ENCODE data around the gene ARHGEF28.

Gene ARHGEF28

DNA sequence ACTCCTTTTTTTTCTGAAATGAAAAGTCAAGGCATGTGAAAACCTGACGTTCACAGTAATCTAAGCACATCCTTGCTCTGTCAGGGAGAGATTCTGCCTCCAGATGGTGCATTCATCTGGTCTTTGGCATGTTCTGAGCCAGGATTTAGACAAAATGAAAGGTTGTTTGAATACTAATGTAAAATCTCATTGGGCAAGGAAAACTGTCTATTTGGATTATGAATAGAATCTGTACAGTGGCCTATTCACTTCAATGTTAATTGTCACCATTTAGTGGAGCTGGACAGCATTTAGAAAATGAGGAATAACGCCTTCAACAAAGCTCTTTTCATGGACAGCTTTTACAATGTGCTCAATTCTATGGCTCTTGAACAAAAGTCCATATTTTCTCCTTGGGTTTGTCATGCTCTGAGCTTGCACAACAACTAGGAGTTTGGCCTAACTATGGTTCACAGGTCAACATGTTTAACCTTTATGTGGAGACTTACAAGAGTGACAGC is 28.9 kb downstream of the ARHGEF28 start:
- no peak for DNase-seq

DNA sequence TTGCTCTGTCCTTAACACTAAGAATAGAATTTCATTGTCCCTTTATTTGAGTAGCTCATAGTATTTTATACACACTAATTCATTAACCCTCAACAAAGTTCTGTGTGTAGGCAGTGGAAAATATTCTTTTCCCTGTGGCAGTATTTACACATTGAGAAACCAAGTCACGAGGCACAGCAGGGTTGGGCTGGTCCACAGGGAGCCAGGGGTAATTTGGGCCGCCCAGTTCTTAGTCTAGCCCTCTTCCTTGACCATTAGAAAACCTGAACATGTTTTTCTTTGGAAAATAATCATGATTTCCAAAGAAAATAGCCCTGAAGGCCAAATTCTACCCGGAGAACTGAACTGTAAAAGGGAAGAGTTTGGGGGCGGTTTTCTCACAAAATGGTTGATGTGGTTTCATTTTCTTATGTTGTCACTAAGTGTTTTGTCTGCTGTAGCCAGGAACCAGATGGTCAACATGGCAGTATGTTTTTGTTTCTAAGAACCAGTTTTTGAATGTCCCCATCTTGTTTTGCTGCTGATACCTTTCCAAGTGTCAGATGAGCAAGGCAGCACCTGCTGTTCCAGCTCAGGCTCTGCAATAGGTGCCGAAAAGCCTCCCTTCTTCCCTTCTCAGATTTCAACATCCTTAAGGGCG is 29.6 kb downstream of the ARHGEF28 start:
- DNase-seq, result no peak

DNA sequence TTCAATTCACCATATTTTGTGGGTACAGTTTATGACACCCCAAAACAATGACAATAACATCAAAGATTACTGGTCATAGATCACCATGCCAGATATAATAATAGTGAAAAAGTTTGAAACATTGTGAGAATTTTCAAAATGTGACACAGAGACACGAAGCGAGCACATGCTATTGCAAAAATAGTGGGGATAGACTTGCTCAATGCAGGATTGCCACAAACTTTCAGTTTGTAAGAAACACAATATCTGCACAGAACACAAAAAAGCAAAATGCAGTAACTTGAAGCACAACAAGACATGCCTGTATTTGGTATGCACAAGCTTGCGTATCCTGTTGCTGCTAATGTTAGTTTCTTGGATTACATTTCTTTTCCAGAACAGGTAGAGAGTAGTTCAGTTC is 35.8 kb downstream of the ARHGEF28 start:
- DNase-seq, result no peak

DNA sequence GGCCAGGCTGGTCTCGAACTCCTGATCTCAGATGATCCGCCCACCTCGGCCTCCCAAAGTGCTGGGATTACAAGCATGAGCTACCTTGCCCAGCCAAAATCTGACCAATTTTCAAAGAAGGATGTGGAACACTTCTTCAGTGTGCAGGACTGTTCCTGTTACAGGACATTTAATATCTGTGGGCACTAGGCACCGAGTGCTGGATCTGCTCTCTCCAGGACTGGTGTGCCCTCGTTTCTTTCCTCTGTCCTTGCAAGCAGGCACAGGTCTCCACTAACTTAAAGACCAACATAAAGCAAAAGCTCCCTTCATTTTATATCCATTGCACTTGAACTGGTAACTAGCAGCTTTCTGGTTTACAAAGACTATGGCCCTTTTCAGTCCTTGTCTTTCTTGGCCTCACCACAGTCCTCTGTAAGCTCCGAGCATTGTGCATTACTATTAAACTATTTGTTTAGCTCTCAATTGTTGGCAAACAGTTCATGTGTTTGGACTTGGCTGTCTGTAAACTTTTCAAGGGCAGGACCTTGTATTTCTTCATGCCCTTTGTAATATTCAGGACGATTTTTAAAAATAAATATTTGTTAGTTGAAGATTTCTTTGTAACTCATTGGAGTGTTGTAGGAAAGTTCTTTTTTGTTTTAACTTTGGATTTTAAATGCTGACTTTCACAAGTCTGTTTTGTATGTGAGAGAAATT is 37.3 kb downstream of the ARHGEF28 start:
- DNase-seq, result no peak

DNA sequence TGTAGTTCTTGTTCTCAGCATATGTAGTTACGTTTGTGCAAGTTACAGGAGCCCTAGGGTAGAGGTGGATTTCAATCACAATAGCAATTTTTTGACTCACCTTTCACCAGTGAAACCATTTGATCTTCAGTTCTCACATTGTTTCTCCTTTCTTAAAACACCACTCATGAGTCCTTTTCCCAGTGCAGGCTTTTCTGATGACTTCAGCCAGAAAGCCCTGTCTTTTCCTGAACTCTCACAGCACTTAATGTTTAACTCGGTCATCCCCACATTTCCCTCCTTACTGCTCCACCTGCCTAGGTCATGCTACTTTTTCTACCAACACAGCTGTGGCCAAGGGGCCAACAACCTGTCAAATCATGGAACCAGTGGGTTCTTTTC is 37.9 kb downstream of the ARHGEF28 start:
- no peak for DNase-seq

DNA sequence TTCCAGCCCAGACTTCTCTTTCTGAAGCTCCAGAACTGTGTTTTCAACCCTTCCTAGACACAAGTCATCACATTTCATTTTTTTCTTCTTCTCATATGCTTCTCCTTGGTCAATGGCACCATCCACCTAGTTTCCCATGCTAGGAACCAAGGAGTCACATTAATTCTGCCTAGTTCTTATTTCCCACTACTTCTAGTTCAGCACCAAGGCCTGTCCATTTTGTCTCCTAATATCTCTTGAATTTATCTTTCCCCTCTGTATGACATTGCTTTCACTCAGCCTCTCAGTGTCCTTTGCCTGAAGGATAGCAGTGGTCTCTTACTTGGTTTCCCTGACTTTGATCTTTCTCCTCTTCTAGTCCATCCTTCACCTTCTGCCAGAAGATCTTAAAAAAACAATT is 38.8 kb downstream of the ARHGEF28 start:
- no peak for DNase-seq

DNA sequence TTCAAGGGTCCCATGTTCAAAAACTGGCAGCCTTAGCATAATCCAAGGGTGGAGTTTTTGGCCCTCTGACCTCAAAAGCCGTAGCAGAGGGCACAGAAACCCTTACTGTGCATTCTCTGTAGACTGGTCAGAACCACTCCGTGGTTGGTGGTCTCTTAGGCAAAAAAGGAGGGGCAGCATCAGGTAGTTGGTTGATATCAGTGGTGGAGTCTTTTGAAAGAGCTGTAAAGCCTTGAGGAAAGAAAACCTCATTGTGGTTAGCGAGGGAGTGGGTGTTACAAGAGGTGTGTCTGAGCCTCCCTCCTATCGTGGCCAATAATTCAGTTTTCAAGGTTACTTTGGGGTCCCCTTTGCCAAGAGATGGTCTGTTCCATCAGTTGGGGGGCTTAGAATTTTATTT is 40.9 kb downstream of the ARHGEF28 start:
- no peak for DNase-seq

DNA sequence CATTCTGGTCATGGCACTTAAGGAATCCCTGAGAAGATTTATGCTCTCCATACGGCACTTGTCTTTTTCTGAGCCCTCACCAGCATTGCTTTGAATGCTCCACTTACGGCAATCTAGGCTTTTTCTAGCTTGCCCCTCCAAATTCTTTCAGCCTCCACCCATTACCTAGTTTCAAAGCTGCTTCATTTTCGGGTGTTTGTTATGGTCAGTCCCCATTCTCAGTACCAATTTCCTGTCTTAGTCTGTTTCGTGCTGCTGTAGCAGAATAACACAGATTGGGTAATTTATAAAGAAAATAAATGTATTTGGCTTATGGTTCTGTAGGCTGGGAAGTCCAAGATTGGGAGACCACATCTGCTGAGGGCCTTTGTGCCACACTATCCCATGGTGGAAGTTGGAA is 42.0 kb downstream of the ARHGEF28 start:
- DNase-seq, result no peak

DNA sequence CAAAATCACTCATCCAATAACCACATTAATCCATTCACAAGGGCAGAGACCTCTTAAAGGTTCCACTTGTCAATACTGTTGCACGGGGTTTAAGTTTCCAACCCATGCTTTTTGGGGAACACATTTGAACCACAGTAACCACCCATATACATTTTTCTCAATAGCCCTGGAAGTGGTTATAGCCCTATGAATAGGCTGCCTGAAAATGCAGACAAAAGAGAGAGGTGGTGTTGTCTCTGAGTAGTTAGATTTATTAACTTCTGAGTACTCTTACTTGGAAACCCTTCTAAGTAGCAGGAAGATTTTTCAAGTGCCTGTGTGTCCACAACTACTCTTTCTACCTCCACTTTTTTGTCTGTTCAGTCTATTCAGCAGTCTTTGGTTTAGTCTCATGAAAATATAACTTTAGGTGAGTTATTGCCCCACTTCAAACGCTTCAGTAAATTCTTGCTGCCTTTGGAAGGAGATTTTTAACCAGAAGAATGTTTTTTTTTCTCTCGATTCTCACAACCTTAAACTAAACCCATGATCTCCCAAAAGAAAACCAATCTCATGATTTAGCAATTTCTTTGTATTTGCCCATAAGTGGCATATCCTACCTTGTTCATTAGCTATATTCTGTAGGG is 42.6 kb downstream of the ARHGEF28 start:
- no peak for DNase-seq

DNA sequence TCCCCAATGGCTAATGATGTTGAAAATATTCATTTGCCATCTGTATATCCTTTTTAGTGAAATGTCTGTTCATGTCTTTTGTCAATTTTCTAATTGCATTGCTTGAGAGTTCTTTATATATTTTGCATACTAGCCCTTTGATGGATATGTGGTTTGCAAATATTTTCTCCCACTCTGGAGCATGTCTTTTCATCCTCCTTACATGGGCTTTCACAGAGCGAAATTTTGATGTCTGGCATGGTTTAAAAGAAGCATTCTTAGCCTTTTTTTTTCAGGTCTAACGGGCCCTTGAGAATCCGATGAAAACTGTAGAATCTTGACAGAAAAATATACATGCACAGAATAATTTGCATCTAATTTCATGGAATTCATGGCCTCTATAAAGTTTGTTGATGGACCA is 44.7 kb downstream of the ARHGEF28 start:
- no peak for DNase-seq

DNA sequence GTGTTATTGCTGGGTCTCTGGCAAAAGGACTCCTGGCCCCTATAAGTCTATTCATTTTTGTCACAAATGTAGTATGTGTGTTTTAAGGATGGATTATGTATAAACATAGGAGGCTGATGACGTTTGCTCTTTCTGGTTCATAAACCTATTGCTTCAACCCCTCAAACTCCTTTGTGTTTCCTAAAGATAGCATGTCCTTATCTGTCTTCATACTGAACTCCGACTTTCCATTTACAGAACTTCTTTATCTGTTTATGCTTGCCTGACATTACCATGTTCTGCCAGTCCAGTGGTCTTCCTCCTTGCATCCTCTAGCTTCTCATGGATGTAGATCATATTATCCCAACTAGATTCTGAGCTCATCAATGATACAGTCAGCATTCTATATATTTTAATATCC is 46.1 kb downstream of the ARHGEF28 start:
- DNase-seq, result no peak

DNA sequence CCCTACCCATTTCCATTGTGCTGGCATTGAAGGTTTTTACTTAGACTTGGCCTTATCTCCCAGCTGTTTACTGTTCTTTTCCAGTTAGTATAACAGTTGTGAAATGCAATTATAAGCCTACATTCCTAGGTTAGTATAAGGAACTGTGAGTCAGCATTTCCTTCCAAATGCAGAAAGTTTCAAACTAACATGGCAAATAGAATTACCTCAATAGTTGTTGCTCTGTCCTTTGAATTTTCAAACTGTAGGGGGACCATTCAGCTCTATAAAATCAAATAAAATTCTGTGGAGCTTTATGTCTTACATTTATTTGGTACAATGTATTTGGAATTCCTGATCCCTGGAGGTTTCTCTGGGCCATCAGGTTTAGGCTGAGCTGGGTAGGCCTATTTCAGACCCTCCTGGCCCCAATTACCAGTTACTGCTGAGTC is 47.2 kb downstream of the ARHGEF28 start:
- DNase-seq, result no peak

DNA sequence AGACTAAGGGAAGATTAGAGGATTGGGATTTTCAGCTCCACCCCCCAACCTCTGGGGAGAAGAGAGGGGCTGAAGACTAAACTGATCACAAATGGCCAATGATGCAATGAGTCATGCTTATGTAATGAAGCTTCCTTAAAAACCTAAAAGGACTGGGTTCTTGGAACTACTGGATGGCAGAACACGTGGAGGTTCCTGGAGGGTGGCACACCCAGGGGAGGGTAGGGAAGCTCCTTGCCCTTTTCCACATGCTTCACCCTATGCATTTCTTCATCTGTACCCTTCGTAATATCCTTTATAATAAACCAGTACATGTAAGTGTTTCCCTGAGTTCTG is 48.6 kb downstream of the ARHGEF28 start:
- no peak for DNase-seq

DNA sequence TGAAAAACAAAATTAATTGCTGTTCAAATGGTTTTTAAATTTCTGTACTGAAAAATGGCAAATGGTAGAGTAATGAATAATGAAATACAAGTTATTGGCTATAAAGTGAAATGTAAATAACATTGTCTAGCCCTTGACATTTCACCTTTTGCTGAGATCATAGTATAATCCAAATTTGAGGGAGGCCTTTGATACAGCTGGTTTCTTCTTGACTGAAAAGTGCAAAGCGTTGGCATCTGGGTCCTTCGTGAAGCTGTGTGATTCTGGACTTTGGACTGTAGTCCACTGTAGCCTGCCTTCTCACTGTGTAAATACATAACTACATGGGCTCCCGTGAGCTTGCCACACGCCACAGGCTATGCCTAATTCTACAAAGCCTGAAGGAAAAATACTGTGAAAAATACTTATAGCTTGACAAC is 52.3 kb downstream of the ARHGEF28 start:
- DNase-seq, result no peak

DNA sequence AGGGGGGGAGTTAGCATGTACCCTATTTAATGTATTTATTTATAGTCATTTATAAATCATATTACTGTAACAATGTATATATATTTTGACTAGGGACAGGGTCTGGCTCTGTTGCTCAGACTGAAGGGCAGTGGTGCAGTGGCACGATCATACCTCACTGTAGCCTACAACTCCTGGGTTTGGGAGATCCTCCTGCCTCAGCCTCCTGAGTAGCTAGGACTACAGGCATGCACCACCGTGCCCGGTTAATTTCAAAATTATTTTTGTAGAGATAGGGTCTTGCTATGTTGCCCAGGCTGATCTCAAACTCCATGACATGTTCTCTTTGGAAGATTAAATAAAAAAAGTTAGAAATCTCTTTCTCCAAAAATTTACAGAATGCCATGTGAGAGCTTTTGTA is 52.8 kb downstream of the ARHGEF28 start:
- DNase-seq, result no peak

DNA sequence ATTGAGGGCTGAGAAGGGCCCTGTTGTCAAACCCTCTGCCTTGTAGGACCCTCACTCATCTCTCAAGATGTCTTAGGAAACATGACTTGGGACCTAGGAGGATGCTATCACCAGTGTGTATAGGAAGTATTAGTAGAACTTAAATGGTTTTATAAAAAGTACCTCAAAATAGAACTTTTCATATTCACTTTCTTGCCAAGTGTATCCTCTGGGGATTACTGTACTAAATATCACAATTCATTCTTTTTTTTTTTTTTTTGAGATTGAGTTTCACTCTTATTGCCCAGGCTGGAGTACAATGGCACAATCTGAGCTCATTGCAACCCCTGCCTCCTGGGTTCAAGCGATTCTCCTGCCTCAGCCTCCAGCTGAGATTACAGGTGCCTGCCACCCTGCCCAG is 56.2 kb downstream of the ARHGEF28 start:
- DNase-seq, result no peak

DNA sequence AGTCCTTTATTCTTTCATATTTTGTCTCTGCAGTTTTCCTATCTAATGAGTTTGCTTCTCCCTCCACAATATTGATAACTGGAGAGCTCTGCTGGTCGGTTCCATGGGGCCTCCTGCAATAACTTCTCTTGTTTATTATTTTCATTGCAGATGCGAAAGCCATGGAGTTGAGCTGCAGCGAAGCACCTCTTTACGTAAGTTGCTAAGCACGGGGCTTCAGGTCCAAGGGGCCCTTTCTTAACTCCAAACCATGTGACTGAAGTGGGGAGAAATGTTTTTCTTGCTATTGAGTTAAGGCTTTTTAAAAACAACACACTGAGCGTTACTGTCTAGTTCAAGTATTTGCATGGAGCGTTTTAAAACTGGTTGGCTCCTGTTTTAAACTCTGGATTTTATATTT is 58.7 kb downstream of the ARHGEF28 start:
- DNase-seq, result no peak

DNA sequence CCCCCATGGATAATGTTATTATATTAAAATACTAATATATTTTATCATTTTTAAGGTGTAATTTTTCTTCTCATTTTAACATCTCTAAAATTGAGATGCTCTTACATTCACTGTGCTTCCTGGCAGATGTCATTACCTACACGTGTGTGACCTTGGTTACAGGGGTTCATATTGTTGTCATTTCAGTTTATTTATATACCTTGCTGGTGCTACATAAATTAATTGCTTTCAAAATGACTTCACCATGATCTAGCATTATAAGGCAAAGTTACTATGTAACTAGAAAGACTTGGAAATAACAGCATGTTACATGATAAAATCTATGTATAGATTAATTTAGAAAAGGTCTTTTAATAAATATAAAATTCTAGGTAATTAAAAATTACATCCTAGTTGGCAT is 60.9 kb downstream of the ARHGEF28 start:
- DNase-seq, result no peak

DNA sequence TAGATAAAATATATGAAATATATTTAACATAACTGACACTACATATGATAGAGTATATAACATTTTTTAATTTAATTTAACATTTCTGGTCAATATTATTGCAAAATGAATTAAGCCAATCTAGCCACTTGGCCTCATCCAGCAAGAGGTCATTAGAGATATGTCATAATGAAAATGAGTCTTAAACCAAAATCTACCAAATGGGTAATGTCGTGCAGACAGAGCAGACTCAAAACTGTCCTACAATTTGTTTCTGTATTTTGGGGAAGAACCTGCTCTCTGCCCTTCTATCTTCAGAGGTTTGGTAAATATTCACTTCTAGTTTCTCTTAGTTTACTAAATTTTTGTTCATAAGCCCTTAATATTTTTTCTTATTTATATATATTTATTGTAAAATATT is 61.4 kb downstream of the ARHGEF28 start:
- DNase-seq, result no peak

DNA sequence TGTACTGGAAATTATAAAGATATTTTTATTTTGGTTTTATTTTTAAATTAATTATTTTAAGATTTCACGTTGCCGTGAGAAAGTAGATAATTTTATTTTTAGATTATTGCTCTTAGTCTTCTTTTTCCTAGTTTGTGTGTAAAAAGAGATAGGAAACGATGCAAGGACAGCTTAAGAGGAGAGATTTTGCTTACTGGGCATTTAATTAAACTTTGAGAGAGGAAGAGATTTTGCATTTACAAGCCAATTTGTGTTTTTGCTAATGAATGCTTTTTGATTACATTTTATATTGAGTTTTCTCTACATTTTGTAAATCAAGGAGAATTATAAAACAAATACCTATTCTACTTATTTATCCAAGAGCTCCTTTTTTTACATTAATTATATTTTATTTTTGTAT is 64.0 kb downstream of the ARHGEF28 start:
- DNase-seq, result no peak

DNA sequence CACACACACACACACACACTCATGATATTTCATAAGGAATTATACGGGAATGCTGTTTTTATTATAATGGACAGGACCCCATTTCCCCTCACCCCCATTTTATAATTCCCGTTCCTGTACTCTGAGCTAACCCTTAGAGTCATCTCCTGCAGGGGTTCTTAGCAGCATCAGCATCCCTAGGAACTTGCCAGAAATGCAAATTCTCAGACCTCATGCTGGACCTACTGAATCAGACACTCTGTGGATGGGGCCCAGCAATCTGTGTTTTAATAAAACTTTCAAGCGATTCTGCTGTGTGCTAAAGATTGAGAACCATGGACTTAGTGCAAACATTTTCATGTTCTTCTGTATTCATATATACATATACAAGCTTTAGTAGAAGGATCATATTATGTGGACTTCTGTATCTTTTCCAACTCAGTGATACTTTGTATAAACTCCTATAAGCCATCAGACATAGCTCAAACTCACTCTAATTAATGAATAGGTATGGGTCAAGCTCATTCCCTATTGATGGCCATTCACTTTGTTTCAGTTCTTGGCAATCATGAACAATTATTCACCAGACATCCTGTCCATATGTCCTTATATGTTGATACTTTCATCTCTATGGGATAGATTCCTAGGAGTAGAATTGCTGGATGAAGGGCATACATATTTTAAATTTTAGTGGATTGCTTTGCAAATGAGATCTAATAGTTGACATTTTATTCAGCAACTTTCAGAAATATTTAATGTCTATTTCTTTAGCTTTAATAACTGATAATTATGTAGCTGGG is 65.5 kb downstream of the ARHGEF28 start:
- DNase-seq, result no peak

DNA sequence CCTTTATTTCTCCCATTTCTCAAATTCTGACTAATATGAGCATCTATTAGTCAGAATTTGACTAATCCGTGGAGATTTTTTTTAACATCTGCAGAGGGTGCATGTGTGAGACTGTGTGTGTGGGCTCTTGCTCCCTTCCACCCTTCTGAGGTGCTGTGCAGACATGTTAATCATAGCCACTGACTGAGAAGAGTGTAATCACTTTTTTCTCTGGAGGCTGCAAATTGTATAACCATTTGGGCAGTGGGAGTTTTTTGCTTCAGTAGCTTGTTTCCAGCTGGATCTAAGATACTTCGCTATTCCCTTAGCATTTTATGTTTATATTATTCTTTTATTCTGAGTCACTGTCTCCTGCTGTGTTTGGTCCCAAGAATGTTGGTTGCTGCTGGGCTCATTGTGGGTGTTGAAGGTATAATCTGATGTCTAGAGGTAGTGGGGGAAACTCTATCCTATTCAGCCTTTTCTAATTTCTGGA is 66.2 kb downstream of the ARHGEF28 start:
- DNase-seq, result no peak

DNA sequence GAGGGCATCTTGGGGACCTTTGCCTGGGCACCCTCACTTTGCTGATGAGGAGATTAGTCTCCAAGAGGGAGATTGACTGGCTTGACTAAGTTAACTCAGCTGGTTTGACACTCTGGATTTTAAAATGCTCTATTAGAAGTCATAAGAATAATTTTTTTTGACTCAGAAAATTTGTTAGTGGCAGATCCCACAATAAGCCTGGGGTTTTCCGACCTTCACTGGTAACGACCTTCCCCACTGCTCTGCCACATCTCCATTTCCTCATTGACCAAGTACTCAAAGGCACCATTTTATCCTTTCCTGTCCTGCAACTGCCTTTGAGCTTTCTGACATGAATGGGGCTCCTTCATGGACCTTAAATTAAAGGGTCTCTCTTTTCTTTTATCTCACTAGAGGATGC is 67.0 kb downstream of the ARHGEF28 start:
- no peak for DNase-seq
